ENCODE results near the gene SLC25A17. TPM values are rescaled to one million over a fixed set of nuclear protein-coding genes. Genes with fewer than 3 reads are reported as not detected.

Gene SLC25A17
- total and polyA plus RNA-seq, 10 donors = 11.4 to 16.1 (median 13.8) TPM

DNA sequence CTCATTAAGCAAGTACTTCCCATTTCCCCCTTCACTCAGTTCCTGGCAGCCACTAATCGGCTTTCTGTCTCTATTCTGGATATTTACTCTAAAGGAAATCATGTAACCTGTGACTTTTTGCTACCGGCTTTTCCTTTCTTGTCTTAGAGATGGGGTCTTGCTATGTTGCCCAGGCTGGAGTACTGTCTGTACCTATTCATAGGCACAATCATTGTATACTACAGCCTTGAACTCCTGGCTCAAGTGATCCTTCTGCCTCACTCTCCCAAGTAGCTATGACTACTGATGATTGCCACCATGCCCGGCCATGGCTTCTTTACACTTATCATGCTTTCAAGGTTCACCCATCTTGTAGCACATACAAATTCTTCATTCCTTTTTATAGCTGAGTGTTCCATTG is 12.4 kb downstream of the SLC25A17 start:
- TF ChIP-seq POLR2AphosphoS5 (IDR thresholded peaks at IDR 0.05) (no peak), POLR2A (IDR thresholded peaks at IDR 0.05) (no peak)
- TF ChIP-seq, protein P1, sequence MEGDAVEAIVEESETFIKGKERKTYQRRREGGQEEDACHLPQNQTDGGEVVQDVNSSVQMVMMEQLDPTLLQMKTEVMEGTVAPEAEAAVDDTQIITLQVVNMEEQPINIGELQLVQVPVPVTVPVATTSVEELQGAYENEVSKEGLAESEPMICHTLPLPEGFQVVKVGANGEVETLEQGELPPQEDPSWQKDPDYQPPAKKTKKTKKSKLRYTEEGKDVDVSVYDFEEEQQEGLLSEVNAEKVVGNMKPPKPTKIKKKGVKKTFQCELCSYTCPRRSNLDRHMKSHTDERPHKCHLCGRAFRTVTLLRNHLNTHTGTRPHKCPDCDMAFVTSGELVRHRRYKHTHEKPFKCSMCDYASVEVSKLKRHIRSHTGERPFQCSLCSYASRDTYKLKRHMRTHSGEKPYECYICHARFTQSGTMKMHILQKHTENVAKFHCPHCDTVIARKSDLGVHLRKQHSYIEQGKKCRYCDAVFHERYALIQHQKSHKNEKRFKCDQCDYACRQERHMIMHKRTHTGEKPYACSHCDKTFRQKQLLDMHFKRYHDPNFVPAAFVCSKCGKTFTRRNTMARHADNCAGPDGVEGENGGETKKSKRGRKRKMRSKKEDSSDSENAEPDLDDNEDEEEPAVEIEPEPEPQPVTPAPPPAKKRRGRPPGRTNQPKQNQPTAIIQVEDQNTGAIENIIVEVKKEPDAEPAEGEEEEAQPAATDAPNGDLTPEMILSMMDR (IDR thresholded peaks at IDR 0.05 in 8 of 11, conservative IDR thresholded peaks at IDR 0.05 in 3 of 11) = no peak
- Histone ChIP-seq H3K9me3 (no peaks in the 10 kb centered on the region), H3K36me3 (peaks cover 0 to 14% (median 0%) of the 10 kb centered on the region in 6 donors), H3K4me3 (no peak overlapping the region), H3K4me1 (peaks cover 0 to 8% (median 0%) of the 10 kb centered on the region in 6 donors), H3K27ac (no peak overlapping the region), H3K27me3 (replicated peaks in 1 of 7) (no peaks in the 10 kb centered on the region)
- intact Hi-C loops (cut with DNase I; ENCODE audit: low total_unique reads) = no loop called here
- WGBS, 5 donors = 79 to 91% (median 84%) methylated on average over 3 of the region's 3 CpGs
- DNase-seq = no peak

DNA sequence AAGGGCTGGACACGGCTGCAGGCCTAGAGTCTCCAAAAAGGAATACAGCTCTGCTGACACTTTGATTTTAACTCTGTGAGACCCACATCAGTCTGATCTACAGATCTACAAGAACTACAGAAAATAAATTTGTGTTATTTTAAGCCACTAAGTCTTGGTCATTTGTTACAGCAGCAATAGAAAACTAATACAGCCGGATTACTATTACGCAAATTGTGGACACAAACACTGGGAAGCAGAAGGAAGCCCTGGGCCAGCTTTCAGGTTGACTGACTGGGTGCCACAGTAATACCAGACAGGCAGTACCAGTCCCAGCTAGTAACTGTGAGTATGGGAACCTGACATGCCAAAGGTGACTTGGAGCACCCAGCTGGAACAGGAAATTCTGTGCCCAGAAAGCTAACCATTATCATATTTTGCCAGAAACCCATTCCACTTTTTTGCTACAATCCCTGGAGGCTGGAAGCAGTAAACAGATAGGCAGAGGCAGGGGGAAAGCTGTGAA is 13.4 kb downstream of the SLC25A17 start:
- Histone ChIP-seq H3K27ac (no peak overlapping the region), H3K36me3 (peaks cover 0 to 14% (median 0%) of the 10 kb centered on the region in 6 donors), H3K4me1 (peaks cover 0 to 8% (median 0%) of the 10 kb centered on the region in 6 donors), H3K9me3 (no peaks in the 10 kb centered on the region), H3K4me3 (no peak overlapping the region), H3K27me3 (replicated peaks in 1 of 7) (no peaks in the 10 kb centered on the region)
- DNase-seq = no peak
- TF ChIP-seq, protein P1 (IDR thresholded peaks at IDR 0.05 in 8 of 11, conservative IDR thresholded peaks at IDR 0.05 in 3 of 11) = no peak
- no peak for TF ChIP-seq POLR2A (IDR thresholded peaks at IDR 0.05)
- no peak for TF ChIP-seq POLR2AphosphoS5 (IDR thresholded peaks at IDR 0.05)
- intact Hi-C loops (cut with DNase I; ENCODE audit: low total_unique reads) = no loop called here
- 95 to 98% (median 97%) methylated on average over 3 of the region's 3 CpGs for WGBS, 5 donors

DNA sequence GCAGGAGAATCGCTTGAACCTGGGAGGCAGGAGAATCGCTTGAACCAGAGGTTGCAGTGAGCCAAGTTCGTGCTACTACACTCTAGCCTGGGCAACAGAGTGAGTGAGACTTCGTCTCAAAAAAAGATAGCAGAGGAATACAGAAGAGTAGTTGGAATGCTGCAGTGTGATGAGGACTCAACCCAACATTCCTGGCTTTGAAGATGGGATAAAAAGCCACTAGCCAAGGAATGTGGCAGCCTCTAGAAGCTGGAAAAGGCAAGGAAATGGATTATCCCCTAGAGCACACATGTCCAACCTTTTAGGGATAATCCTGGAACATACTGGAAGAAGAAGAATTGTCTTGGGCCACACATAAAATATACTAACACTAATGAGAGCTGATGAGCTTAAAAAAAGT is 13.9 kb downstream of the SLC25A17 start:
- H3K4me1 ChIP-seq = peaks cover 0 to 8% (median 0%) of the 10 kb centered on the region in 6 donors
- no peak overlapping the region for H3K4me3 ChIP-seq
- no peak overlapping the region for H3K27ac ChIP-seq
- no peak for DNase-seq
- H3K36me3 ChIP-seq = peaks cover 0 to 14% (median 0%) of the 10 kb centered on the region in 6 donors
- WGBS, 5 donors = 91 to 99% (median 98%) methylated on average over 4 of the region's 4 CpGs
- H3K27me3 ChIP-seq (replicated peaks in 1 of 7) = no peaks in the 10 kb centered on the region
- TF ChIP-seq POLR2AphosphoS5 (IDR thresholded peaks at IDR 0.05) (no peak), POLR2A (IDR thresholded peaks at IDR 0.05) (no peak)
- TF ChIP-seq, protein P1 (IDR thresholded peaks at IDR 0.05 in 8 of 11, conservative IDR thresholded peaks at IDR 0.05 in 3 of 11) = no peak
- no peaks in the 10 kb centered on the region for H3K9me3 ChIP-seq
- intact Hi-C loops (cut with DNase I; ENCODE audit: low total_unique reads) = no loop called here

DNA sequence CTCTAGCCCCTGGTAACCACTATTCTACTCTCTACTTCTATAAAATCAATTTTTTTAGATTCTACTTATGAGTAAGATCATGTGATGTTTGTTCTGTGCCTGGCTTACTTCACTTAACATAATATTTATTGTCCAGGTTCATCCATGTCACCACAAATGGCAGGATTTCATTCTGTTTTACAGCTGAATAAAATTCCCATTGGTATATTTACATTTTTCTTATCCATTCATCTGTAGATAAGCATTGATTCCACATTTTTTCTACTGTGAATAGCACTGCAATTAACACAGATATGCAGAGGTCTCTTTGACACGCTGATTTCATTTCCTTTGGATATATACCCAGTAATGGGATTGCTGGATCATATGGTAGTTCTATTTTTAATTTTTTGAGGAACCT is 15.8 kb downstream of the SLC25A17 start:
- Histone ChIP-seq H3K4me1 (peaks cover 0 to 4% (median 0%) of the 10 kb centered on the region in 6 donors), H3K9me3 (no peaks in the 10 kb centered on the region), H3K4me3 (no peak overlapping the region), H3K27me3 (replicated peaks in 1 of 7) (no peaks in the 10 kb centered on the region), H3K36me3 (peaks cover 0 to 19% (median 0%) of the 10 kb centered on the region in 6 donors), H3K27ac (no peak overlapping the region)
- intact Hi-C loops (cut with DNase I; ENCODE audit: low total_unique reads) = no loop called here
- TF ChIP-seq POLR2A (IDR thresholded peaks at IDR 0.05) = no peak
- TF ChIP-seq, protein P1 (IDR thresholded peaks at IDR 0.05 in 8 of 11, conservative IDR thresholded peaks at IDR 0.05 in 3 of 11) = no peak
- no peak for TF ChIP-seq POLR2AphosphoS5 (IDR thresholded peaks at IDR 0.05)
- WGBS, 5 donors = 48 to 100% (median 97%) methylated on average over 1 of the region's 1 CpG
- DNase-seq = no peak
